Neural progenitor cell (in vitro differentiated cells): ENCODE data around the gene ENSA. TPM values are rescaled to one million over a fixed set of nuclear protein-coding genes. Genes with fewer than 3 reads are reported as not detected.

Experiments used
- DNase-seq: peaks from one replicate; pipeline ENCODE4 v3.0.0-alpha.2; 2016; ENCODE audit warnings: low spot score
- H2AFZ ChIP-seq: fragments of 200-600 bp; sonication (generic); replicated peaks from 2 replicates; pipeline ENCODE4 v1.6.1; 2016; ENCODE audit warnings: antibody characterized with exemption
- H3F3A ChIP-seq: fragments of 200-600 bp; sonication (generic); 2 replicates; pipeline ENCODE4 v1.6.1; 2016; ENCODE audit warnings: antibody characterized with exemption, low read depth
- H3K27ac ChIP-seq: fragments of 200-600 bp; sonication (generic); 2 replicates; pipeline ENCODE4 v1.5.1; 2016; ENCODE audit warnings: mild to moderate bottlenecking
- H3K27me3 ChIP-seq: fragments of 200-600 bp; sonication (generic); 2 replicates; pipeline ENCODE4 v1.6.1; 2016; ENCODE audit warnings: mild to moderate bottlenecking, moderate library complexity
- H3K36me3 ChIP-seq: fragments of 200-600 bp; sonication (generic); 2 replicates; pipeline ENCODE4 v1.5.1; 2016
- H3K4me1 ChIP-seq: fragments of 200-600 bp; sonication (generic); 2 replicates; pipeline ENCODE4 v1.6.1; 2016; ENCODE audit warnings: mixed run types
- H3K4me2 ChIP-seq: fragments of 200-600 bp; sonication (generic); 2 replicates; pipeline ENCODE4 v1.6.1; 2016
- H3K4me3 ChIP-seq: fragments of 200-600 bp; sonication (generic); 2 replicates; pipeline ENCODE4 v1.5.1; 2016
- H3K79me2 ChIP-seq: fragments of 200-600 bp; sonication (generic); 2 replicates; pipeline ENCODE4 v1.6.1; 2016; ENCODE audit warnings: low read depth
- H3K9ac ChIP-seq: fragments of 200-600 bp; sonication (generic); 2 replicates; pipeline ENCODE4 v1.6.1; 2016
- H3K9me3 ChIP-seq: fragments of 200-600 bp; sonication (generic); 2 replicates; pipeline ENCODE4 v1.5.1; 2016; ENCODE audit warnings: low read depth
- H4K20me1 ChIP-seq: fragments of 200-600 bp; sonication (generic); 2 replicates; pipeline ENCODE4 v1.6.1; 2016; ENCODE audit warnings: low read depth
- H3K27ac Mint-ChIP-seq: 3 replicates; pipeline ENCODE4 v1.8.0; 2021; ENCODE audit warnings: mixed read lengths
- H3K27me3 Mint-ChIP-seq: 2 replicates; pipeline ENCODE4 v1.8.0; 2022; ENCODE audit warnings: low read depth, mild to moderate bottlenecking, inconsistent platforms, moderate library complexity, mixed read lengths; ENCODE audit not compliant: insufficient read depth
- H3K36me3 Mint-ChIP-seq: 3 replicates; pipeline ENCODE4 v1.8.0; 2021; ENCODE audit warnings: mixed read lengths
- H3K4me1 Mint-ChIP-seq: 3 replicates; pipeline ENCODE4 v1.8.0; 2021; ENCODE audit warnings: mixed read lengths
- H3K4me3 Mint-ChIP-seq: 3 replicates; pipeline ENCODE4 v1.8.0; 2021; ENCODE audit warnings: mild to moderate bottlenecking, moderate library complexity, mixed read lengths
- H3K9me3 Mint-ChIP-seq: 3 replicates; pipeline ENCODE4 v1.8.0; 2020; ENCODE audit warnings: mixed read lengths
- CTCF ChIP-seq: fragments of 200-600 bp; sonication (generic); IDR thresholded peaks from 2 replicates; pipeline ENCODE4 v1.5.1; 2017; ENCODE audit warnings: antibody characterized with exemption, mild to moderate bottlenecking
- EZH2 ChIP-seq: fragments of 200-600 bp; sonication (generic); IDR thresholded peaks from 2 replicates; pipeline ENCODE4 v1.6.1; 2017; ENCODE audit warnings: antibody characterized with exemption, mild to moderate bottlenecking, moderate library complexity
- EZH2phosphoT487 ChIP-seq: fragments of 200-600 bp; sonication (generic); IDR thresholded peaks from 2 replicates; pipeline ENCODE4 v1.6.1; 2017; ENCODE audit warnings: antibody characterized with exemption
- small RNA-seq: library from RNA; depleted of rRNA; stranded (forward); fragments of <200 nt; gene quantifications from one replicate; pipeline ENCODE3, GENCODE V24; 2015
- total RNA-seq: library from RNA; depleted of rRNA; stranded (reverse); fragments of >200 nt; gene quantifications from 2 replicates; pipeline ENCODE4 v1.2.3, GENCODE V29; 2015; ENCODE audit warnings: low replicate concordance

The ENSA gene
- total RNA-seq, 1 donor from 2014 or later, result 201 TPM

- no peak overlapping the region for H3K27ac Mint-ChIP-seq
- peaks cover 30% of the 10 kb centered on the region for H3K36me3 ChIP-seq
- no peak overlapping the region for H3K4me2 ChIP-seq
- peaks cover 93% of the 10 kb centered on the region for H3F3A ChIP-seq
- H3K9me3 ChIP-seq, result no peaks in the 10 kb centered on the region
- H3K9ac ChIP-seq, result no peak overlapping the region
- TF ChIP-seq EZH2 (no peak), EZH2phosphoT487 (no peak), CTCF (no peak)
- peaks cover 97% of the 10 kb centered on the region for H3K79me2 ChIP-seq
- H3K27ac ChIP-seq, result no peak overlapping the region
- H3K4me1 ChIP-seq, result peaks cover 38% of the 10 kb centered on the region
- peaks cover 48% of the 10 kb centered on the region for H3K36me3 Mint-ChIP-seq
- H3K27me3 Mint-ChIP-seq, result no peaks in the 10 kb centered on the region
- H3K27me3 ChIP-seq, result no peaks in the 10 kb centered on the region
- peaks cover 64% of the 10 kb centered on the region for H4K20me1 ChIP-seq
- no peak overlapping the region for H2AFZ ChIP-seq
- no peaks in the 10 kb centered on the region for H3K9me3 Mint-ChIP-seq
- DNase-seq, result no peak
- peaks cover 52% of the 10 kb centered on the region for H3K4me1 Mint-ChIP-seq
- H3K4me3 ChIP-seq, result no peak overlapping the region
- H3K4me3 Mint-ChIP-seq, result no peak overlapping the region
Measured at GRCh38 chr1:150572918-150573647, 56.3 kb downstream of the ENSA start.

Small RNA genes within 50 kb of the gene (small RNA-seq; reads per million reads assigned to genes)
- gene RF00015 (not detected), gene RF00561 (not detected)

Other genes starting within 250 kb of the ENSA start
- gene TARS2, start 142.2 kb downstream of the ENSA start, total RNA-seq, result 29.6 and 29.8 TPM in 2 replicates
- 0.30 and 0.65 TPM in 2 replicates for gene ECM1, start 121.5 kb downstream of the ENSA start, total RNA-seq
- gene FALEC, start 113.9 kb downstream of the ENSA start, total RNA-seq, result 0.96 TPM in 1 of 2 replicates, not detected in the other
- gene ADAMTSL4, start 80.2 kb downstream of the ENSA start, total RNA-seq, result not detected in 2 replicates
- 202 and 232 TPM in 2 replicates for gene MCL1, start 50.0 kb downstream of the ENSA start, total RNA-seq
- 28.9 and 29.3 TPM in 2 replicates for gene GOLPH3L, start 67.5 kb upstream of the ENSA start, total RNA-seq
- gene HORMAD1, start 91.3 kb upstream of the ENSA start, total RNA-seq, result not detected in 2 replicates
- 0.06 TPM in 1 of 2 replicates, not detected in the other for gene CTSS, start 136.2 kb upstream of the ENSA start, total RNA-seq
- 3.9 and 6.7 TPM in 2 replicates for gene CTSK, start 178.6 kb upstream of the ENSA start, total RNA-seq
- 34.9 and 39.0 TPM in 2 replicates for gene ARNT, start 247.0 kb upstream of the ENSA start, total RNA-seq